ENCODE measurements around the gene UBE2L6.

UBE2L6 gene

DNA sequence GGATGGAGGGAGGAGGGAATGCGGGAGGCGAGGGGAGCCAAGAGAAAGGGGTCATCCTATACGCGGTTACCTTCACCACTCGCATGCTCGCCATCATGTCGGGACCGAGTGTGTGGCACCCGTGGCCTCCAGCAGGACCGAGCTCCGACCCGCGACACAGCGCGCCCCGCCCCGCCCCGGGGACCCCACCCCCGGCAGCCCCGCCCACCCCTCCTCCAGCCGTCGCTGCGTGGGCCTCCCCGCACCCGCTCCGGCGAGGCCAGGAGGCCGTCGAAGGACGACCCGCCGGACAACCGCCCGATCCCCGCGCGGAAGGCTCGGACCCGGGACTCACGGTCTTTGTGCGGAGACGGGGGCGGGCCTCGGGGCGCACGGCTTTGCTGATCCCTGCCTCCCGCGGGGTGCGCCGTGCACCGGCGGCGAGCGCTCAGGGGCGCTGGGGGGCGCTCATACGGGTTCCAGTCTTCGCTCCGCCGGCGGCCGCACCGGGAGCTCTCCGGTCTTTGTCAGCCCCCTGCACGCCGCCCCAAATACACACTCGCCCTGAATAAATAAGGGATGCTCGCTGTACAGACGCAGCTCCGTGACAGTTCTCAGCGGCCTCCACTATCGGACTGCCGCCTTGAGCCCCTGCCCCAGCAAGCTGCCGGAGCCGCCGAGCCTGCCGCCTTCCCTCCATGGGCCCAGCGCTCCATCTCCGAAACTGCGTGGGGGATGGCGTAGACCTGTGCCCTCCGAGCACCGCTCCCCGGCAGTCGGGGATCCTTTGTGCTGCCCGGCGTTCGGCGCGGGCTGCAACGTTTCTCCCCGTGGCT is at the start of gene UBE2L6:
TSS of gene UBE2L6 (minus strand) at position 158 of the 815 bp plus-strand sequence. CDS start at position 97, 61 bp downstream.
- no peak for FAIRE-seq
- DNase-seq (ENCODE audit: low spot score), result peak; percentile 86

DNA sequence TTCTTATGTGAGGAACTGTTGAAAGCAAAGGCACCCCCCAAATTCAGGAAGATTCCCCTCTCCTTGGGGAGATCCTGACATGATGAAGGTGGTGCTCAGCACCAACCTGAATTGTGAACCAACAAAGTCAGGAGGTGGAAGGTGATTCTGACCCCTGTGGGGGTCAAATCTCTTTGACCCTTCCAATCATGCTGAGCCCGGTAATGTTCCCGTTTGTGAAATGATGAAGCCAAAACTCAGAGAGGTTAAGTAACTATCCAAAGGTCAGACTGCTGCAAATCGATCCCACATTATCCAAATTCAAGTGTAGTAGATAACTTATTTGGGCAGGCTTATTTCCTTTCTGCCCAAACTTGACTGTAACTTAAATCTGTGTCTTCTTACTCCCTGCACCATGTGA is 49.1 kb upstream of the UBE2L6 start:
- FAIRE-seq (no peak), DNase-seq (ENCODE audit: low spot score) (no peak)

DNA sequence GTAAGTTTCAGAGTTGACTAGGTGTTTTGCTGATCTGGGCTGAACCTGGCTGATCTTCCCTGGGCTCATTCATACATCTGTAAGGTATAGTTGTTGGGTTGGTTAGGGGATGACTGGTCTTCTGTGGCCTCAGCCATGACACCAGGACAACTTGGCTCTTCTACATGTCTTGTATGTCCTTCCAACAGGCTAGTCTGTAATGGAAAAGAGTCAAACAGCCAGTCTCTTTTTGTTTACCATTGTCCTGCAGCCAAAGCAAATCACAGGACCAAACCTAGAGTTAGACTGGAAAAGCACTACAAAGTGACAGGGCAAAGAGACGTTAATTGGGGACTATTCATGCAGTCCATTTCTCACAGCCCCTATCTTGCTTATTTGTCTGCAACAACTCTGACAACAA is 47.8 kb upstream of the UBE2L6 start:
- FAIRE-seq, result no peak
- DNase-seq (ENCODE audit: low spot score), result no peak

DNA sequence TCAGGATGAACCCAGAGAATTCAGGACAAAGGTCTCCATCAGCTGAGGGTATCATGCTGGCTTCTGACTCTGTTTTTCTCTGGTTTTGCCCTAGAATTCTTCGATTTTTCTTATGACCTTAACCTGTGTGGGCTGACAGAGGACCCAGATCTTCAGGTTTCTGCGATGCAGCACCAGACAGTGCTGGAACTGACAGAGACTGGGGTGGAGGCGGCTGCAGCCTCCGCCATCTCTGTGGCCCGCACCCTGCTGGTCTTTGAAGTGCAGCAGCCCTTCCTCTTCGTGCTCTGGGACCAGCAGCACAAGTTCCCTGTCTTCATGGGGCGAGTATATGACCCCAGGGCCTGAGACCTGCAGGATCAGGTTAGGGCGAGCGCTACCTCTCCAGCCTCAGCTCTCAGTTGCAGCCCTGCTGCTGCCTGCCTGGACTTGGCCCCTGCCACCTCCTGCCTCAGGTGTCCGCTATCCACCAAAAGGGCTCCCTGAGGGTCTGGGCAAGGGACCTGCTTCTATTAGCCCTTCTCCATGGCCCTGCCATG is 46.8 kb upstream of the UBE2L6 start:
- FAIRE-seq (no peak), DNase-seq (ENCODE audit: low spot score) (no peak)

DNA sequence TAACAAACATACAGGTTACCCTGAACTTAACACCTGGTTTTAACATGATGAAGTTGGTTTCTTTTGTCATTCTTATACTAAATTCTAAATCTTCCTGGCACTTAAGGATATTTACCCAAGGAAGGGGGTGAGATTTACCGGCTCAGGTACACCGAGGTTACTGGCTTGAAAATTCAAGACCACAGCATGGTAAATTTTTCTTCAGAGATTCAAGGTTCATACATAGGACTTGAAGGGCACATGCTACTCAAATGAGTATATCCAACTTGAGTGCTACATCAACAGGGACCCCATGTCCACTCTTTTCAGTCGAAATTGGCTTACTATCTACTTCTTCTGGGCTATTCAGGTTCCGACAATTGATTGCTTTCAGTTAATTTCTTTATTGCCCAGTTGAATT is 42.7 kb upstream of the UBE2L6 start:
- no peak for FAIRE-seq
- DNase-seq (ENCODE audit: low spot score), result no peak

DNA sequence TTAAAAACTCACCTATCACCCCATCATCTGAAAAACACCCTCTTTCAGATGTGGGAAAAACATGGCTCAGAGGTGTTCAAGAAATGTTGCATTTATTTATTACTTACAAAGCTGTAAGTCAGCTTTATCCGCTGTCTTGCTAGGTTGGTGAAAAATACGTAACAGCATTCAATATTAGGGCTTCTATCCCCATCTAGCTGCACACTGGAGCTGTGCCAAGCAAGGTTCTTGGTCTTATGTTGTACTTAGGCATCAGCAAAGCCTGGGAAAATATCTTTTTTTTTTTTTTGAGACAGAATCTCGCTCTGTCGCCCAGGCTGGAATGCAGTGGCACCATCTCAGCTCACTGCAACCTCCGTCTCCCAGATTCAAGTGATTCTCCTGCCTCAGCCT is 37.6 kb upstream of the UBE2L6 start:
- DNase-seq (ENCODE audit: low spot score) (no peak), FAIRE-seq (no peak)

DNA sequence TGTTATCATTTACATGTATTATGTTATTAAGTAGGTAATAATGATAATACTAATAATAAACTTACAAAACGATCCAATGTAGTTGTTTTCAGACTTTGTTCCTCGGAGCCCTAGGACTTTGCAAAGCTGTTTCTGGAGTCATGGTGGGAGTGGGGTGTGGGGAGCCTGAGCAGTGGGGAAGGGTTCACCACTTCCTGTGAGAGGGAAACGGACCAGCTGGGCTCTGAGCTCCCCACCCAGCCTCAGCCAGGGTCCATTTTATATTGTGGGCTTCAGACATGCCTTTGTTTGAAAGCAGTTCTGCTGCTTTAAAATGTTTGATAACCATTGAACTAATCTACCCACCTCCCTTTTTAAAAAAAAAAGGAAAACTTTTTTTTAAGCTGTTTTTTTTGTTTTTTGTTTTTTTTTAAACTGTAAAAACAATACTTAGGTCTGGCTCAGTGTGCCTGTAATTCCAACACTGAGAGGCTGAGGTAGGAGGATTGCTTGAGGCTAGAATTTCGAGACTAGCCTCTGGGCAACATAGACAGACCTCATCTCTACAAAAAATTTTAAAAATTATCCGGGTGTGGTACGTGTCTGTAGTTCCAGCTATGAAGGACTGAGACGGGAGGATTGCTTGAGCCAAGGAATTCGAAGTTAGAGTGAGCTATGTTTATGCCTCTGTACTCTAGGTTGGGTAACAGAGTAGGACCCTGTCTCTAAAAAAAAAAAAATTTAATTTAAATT is 37.0 kb upstream of the UBE2L6 start:
- no peak for FAIRE-seq
- no peak for DNase-seq (ENCODE audit: low spot score)

DNA sequence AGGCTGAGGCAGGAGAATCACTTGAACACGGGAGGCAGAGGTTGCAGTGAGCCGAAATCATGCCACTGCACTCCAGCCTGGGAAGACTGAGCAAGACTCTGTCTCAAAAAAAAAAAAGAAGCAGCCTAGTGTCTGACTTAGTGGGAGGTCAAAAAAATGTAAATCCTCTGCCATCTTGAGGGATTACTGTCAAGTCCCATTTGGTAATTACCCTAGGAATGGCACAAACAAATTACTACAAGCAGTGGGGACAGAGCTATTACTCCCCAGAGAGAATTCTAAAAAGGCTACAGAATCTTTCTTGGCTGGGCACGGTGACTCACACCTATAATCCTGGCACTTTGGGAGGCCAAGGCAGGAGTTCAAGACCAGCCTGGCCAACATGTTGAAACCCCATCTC is 33.8 kb upstream of the UBE2L6 start:
- no peak for FAIRE-seq
- no peak for DNase-seq (ENCODE audit: low spot score)

DNA sequence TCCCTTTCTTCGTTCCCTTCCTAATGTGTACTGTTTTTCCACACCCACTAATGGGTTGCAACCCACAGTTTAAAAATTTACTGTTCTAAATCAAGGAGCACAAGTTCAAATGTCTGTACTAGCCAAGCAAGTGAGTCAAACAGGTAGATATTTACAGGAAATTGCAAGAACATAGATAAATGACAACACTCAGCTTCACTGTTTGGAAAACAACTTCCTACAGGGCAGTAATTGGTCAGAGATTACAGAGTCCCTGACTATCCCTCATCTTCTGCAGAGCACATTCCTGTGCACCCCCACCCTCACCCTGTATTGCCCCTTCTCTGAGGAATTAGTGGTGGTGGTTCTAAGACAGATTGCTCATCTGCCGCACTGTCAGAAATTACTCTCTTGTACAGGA is 31.9 kb upstream of the UBE2L6 start:
- no peak for FAIRE-seq
- no peak for DNase-seq (ENCODE audit: low spot score)

DNA sequence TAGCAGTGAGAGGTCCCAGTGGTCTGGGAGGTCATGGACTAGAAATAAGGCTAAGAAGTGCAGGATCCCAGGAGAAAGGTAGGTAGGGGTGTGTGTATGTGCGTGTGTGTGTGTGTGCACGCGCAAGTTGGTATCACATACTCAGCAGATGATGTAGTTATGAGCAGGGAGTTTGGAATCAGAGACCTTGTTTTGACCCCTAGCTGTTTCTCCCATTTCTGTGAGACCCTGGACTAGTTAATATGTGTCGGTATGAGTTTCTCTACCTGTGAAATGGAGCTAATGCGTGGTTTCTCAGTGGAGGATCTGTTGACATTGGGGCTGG is 31.3 kb upstream of the UBE2L6 start:
- DNase-seq (ENCODE audit: low spot score) (no peak), FAIRE-seq (no peak)

DNA sequence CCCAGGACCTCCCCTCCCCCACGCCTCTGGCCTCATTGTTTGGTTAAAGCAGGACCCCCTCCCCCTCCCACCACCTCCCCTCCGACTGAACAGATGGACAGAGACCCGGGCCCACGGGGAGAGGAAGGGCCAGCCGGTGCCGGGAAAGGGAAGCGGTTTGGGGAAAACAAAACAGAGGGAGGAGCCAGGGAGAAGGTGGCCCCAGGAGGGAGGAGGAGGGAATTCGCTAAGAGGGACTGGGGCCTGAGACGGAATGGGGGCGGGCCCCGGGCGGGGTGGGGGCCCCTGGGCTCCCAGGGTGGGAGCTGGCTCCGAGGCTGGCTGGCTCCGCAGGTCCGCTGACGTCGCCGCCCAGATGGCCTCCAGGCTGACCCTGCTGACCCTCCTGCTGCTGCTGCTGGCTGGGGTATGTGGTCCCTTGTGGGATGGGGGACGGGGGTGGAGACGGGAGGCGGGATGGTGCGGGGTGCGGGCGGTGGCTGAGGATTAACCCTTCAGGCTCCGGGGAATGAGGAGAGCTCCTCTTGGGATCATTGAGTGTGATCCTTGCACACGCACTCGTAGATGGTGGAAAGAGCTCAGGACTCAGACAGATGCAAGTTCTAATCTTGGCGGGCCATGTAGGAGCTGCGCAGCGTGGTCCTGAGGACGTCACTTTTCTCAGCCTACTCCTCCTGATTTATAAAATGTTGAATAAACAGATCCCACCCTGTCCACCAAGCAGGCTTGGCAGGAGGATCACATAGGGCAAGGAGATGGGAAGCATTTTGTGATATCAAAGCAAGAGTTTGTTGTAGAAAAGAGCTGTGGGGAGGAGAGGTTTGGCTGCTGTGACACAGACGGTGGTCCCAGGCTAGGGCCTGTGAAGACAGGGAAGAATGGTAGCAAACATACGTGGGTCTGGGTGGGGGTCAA is 30.7 kb upstream of the UBE2L6 start:
- DNase-seq (ENCODE audit: low spot score) (peak; percentile 88), FAIRE-seq (no peak)

DNA sequence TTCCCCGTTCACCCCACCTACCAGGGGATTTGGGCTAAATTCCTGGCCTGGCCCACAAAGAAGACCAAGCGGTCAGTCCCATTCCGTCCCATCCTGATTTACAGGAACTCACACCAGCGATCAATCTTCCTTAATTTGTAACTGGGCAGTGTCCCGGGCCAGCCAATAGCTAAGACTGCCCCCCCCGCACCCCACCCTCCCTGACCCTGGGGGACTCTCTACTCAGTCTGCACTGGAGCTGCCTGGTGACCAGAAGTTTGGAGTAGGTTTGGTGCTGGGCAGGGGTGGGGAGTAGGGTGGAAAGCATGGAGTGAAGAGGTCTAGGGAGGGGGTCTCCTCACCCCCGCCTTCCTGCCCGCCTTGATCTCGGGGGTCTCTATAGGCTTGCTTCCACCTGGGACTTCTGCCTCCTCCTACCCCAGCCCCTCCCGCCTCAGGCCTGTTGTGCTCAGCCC is 30.0 kb upstream of the UBE2L6 start, which contains the start of gene SERPING1:
TSS of gene SERPING1 (plus strand) at position 225 of the 455 bp plus-strand sequence. CDS start 586 bp downstream, outside the sequence.
- DNase-seq (ENCODE audit: low spot score), result peak; percentile 18

DNA sequence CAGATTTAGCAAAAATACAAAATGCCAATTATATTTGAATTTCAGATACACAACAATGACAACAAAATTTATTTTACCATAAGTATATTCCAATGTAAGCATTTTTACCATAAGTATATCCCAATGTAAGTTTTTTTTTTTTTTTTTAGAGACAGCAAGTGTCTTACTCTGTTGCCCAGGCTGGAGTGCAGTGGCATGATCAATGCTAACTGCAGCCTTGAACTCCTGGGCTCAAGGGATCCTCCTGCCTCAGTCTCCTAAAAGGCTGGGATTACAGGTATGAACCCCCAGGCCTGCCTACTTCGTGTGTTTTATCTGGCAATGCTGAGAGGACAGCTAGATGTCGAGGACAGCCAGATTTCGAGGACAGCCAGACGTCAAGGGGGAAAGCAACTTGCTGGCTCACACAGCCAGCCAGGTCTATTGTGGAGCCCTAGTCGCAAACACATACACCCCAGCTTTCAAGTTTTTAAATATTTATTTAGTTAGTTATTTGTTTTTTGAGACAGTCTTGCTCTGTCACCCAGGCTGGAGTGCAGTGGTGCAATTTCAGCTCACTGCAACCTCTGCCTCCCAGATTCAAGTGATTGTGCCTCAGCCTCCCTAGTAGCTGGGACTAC is 28.9 kb upstream of the UBE2L6 start:
- FAIRE-seq (no peak), DNase-seq (ENCODE audit: low spot score) (no peak)

More for the DNA sequence above, 30.0 kb upstream of the UBE2L6 start, which contains the start of gene SERPING1:
- no peak for FAIRE-seq

DNA sequence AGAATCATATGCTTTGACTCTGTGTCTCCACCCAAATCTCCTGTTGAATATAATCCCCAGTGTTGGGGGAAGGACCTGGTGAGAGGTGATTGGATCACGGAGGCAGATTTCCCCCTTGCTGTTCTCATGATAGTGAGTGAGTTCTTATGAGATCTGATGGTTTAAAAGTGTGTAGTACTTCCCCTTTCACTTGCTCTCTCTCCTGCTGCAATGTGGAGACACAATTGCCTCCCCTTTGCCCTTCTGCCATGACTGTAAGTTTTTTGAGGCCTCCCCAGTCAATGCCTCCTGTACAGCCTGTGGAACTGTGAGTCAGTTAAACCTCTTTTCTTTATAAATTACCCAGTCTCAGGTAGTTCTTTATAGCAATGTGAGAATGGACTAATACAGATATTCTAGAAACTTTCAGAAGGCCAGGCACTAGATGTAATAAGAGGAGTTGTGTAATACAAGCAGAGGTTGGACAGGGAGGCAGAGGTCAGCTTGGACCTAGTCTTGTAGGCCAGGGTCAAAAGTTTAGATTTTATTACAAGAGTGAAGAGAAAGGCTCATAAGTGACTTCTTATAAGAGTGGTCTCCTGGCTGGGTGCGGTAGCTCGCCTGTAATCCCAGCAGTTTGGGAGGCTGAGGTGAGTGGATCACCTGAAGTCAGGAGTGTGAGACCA is 20.7 kb upstream of the UBE2L6 start:
- DNase-seq (ENCODE audit: low spot score), result no peak

DNA sequence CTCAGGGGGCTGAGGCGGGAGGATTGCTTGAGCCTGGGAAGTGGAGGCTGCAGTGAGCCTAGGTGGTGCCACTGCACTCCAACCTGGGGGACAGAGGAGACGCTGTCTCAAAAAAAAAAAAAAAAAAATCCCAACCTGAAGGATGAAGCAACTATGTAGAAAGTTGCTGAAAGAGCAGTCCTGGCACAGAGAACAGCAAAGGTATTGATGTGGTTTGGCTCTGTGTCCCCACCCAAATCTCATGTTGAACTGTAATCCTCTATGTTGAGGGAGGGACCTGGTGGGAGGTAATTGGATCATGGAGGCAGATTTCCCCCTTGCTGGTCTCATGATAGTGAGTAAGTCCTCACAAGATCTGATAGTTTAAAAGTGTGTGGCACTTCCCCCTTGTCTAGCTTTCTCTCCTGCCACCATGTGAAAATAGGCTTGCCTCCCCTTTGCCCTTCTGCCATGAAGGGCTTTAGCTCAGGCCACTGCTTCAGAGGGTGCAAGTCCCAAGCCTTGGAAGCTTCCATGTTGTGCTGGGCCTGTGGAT is 19.3 kb upstream of the UBE2L6 start:
- DNase-seq (ENCODE audit: low spot score), result no peak
- no peak for FAIRE-seq

More for the DNA sequence above, 20.7 kb upstream of the UBE2L6 start:
- FAIRE-seq, result no peak

DNA sequence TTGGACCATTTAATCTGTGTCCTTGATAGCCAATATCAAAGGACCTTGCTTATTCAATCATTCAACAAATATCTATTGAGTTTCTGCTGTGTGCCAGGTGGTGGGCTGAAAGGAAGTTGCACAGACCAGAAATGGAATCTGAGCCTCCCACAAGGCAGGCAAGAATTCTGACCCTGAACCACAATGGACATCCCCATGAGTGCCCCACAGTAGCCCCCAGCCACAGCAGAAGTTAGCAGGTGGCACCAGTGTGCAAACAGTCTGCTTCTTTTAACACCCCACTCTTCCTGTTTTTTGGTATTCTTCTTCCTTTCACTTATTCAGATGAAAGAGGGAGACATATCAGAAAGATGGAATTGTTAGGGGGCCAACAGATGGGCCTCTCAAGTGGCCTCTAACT is 17.8 kb upstream of the UBE2L6 start:
- FAIRE-seq (no peak), DNase-seq (ENCODE audit: low spot score) (no peak)

DNA sequence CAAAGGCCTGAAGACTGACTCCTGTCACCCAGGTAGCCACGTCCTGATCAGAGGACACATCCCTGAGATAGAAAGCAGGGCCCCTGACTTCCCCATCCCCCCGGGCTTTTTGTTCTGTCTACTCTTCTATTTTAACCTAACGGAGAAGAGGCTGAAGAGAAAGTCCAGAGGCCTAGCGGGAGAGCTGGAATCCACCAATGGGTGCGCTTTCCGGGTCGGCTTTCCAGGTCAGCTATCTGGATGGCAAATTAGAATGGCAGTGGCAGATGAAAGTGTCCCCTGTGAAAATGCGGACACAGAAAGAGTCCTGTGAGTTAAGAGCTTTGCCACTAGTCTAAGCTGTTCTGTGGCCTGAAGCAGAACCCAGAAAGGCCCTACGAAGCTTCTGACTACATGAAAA is 16.9 kb upstream of the UBE2L6 start:
- FAIRE-seq, result no peak

DNA sequence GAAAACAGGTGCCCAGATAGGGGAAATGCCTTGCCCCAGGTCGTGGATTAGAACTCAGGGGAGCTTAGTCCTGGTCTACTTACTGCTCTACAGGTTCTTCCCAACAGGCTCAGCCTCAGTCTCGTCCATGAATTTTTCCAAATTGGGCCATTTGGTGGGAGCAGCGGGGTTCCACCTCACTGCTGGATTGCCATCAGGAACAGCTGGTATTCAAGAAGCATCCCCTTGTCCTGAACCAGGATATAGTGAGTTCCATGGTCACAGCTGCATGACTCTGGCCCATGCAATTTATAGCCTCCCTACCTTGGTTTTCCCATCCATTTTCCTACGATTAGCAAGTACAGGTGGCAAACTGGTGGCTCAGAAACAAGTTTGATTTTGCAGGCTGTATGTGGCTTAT is 6.6 kb upstream of the UBE2L6 start:
- DNase-seq (ENCODE audit: low spot score) (no peak), FAIRE-seq (no peak)

More for the DNA sequence above, 16.9 kb upstream of the UBE2L6 start:
- no peak for DNase-seq (ENCODE audit: low spot score)

DNA sequence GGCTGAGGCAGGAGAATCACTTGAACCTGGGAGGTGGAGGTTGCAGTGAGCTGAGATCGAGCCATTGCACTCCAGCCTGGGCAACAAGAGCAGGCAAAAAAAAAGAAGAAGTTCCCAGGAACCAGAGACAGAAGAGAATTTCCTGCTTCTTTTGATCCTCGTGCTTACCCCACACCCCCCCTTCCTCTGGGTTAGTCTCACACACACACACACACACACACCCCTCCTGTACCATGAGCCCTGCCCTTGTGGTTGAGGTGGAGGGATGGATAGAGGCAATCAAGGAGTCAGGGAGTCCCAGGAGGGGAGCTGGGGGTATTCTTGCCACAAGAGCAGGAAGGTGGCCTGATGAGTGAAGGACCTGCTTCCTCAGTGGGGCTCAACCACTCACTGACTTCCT is 4.1 kb upstream of the UBE2L6 start:
- FAIRE-seq, result no peak
- DNase-seq (ENCODE audit: low spot score), result no peak

DNA sequence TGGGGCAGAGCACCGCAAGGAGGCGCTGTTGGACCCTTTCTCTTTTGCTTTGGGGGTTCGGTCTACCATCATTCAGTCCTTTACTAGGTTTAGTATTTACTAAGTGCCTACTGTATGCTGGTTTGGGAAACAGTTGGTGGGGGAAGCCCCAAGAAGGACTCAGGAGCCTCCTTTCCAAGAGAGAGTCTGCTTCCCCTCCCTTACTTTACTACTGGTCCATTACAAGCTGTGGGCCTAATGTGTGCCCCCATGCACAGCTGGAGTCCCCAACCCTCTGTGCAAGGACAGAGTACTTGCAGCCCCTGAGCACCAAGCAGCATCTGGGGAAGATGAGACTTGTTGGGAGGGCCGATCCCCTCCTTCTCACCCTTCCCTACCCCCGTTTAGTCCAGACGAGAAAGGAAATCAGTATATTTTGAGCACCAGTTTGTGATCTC is 876 bp upstream of the UBE2L6 start:
- no peak for DNase-seq (ENCODE audit: low spot score)
- no peak for FAIRE-seq

Data from urothelium cell line (cell line).